Measurements from ENCODE around the gene XPR1. TPM values are rescaled to one million over a fixed set of nuclear protein-coding genes. Genes with fewer than 3 reads are reported as not detected.

XPR1 gene
- total RNA-seq, 4 donors from 2014 or later = 16.8 to 25.3 (median 18.8) TPM

GRCh38 chr1:180745098-180745497 is 113.3 kb downstream of the XPR1 start:
- TF ChIP-seq POLR2A (IDR thresholded peaks at IDR 0.05) = no peak
- TF ChIP-seq EP300 (IDR thresholded peaks at IDR 0.05) = no peak
- no peak for TF ChIP-seq CTCF (IDR thresholded peaks at IDR 0.05)
- Histone ChIP-seq H3K36me3 (peaks cover 0 to 13% (median 0%) of the 10 kb centered on the region in 3 donors), H3K4me3 (no peak overlapping the region), H3K27me3 (no peaks in the 10 kb centered on the region), H3K9me3 (peaks cover 0 to 38% (median 14%) of the 10 kb centered on the region in 4 donors), H3K27ac (no peak overlapping the region), H3K4me1 (peaks cover 0 to 5% (median 0%) of the 10 kb centered on the region in 4 donors)
- WGBS, 2 donors = 88 to 91% methylated on average over 6 of the region's 6 CpGs
- DNase-seq (ENCODE audit: low spot score in 2 of 2) = no peak

GRCh38 chr1:180751921-180752320 is 120.1 kb downstream of the XPR1 start:
- no peak overlapping the region for H3K27ac ChIP-seq
- H3K9me3 ChIP-seq = no peaks in the 10 kb centered on the region
- H3K36me3 ChIP-seq = peaks cover 0 to 7% (median 0%) of the 10 kb centered on the region in 3 donors
- no peak for DNase-seq (ENCODE audit: low spot score in 2 of 2)
- H3K4me1 ChIP-seq = peaks cover 0 to 9% (median 0%) of the 10 kb centered on the region in 4 donors
- H3K4me3 ChIP-seq = no peak overlapping the region
- no peak for TF ChIP-seq POLR2A (IDR thresholded peaks at IDR 0.05)
- no peak for TF ChIP-seq CTCF (IDR thresholded peaks at IDR 0.05)
- no peak for TF ChIP-seq EP300 (IDR thresholded peaks at IDR 0.05)
- no peaks in the 10 kb centered on the region for H3K27me3 ChIP-seq
- 67 to 75% methylated on average over 2 of the region's 2 CpGs for WGBS, 2 donors

- no peak for DNase-seq (ENCODE audit: low spot score in 2 of 2)
- no peak overlapping the region for H3K27ac ChIP-seq
- H3K36me3 ChIP-seq = peaks cover 0 to 7% (median 0%) of the 10 kb centered on the region in 3 donors
- TF ChIP-seq POLR2A (IDR thresholded peaks at IDR 0.05) = no peak
- no peak for TF ChIP-seq CTCF (IDR thresholded peaks at IDR 0.05)
- no peak for TF ChIP-seq EP300 (IDR thresholded peaks at IDR 0.05)
- peaks cover 0 to 9% (median 0%) of the 10 kb centered on the region in 4 donors for H3K4me1 ChIP-seq
- no peaks in the 10 kb centered on the region for H3K27me3 ChIP-seq
- H3K4me3 ChIP-seq = no peak overlapping the region
- no peaks in the 10 kb centered on the region for H3K9me3 ChIP-seq
- 94 to 96% methylated on average over 7 of the region's 7 CpGs for WGBS, 2 donors
Observed at GRCh38 chr1:180754453-180754852, 122.6 kb downstream of the XPR1 start.

GRCh38 chr1:180757657-180758056 is 125.8 kb downstream of the XPR1 start:
- 97 to 100% methylated on average over 1 of the region's 1 CpG for WGBS, 2 donors
- H3K4me3 ChIP-seq = no peak overlapping the region
- DNase-seq (ENCODE audit: low spot score in 2 of 2) = no peak
- TF ChIP-seq EP300 (IDR thresholded peaks at IDR 0.05) (no peak), CTCF (IDR thresholded peaks at IDR 0.05) (no peak), POLR2A (IDR thresholded peaks at IDR 0.05) (no peak)
- H3K27me3 ChIP-seq = no peaks in the 10 kb centered on the region
- no peaks in the 10 kb centered on the region for H3K4me1 ChIP-seq
- peaks cover 0 to 7% (median 0%) of the 10 kb centered on the region in 3 donors for H3K36me3 ChIP-seq
- H3K9me3 ChIP-seq = peaks cover 0 to 4% (median 0%) of the 10 kb centered on the region in 4 donors
- H3K27ac ChIP-seq = no peak overlapping the region

GRCh38 chr1:180762796-180763195 is 131.0 kb downstream of the XPR1 start:
- TF ChIP-seq POLR2A (IDR thresholded peaks at IDR 0.05) = no peak
- TF ChIP-seq EP300 (IDR thresholded peaks at IDR 0.05) = no peak
- no peak for TF ChIP-seq CTCF (IDR thresholded peaks at IDR 0.05)

More at GRCh38 chr1:180762796-180763195, 131.0 kb downstream of the XPR1 start:
- no peak for DNase-seq (ENCODE audit: low spot score in 2 of 2)
- Histone ChIP-seq H3K27ac (no peak overlapping the region), H3K9me3 (peaks cover 0 to 4% (median 0%) of the 10 kb centered on the region in 4 donors), H3K4me1 (peaks cover 0 to 4% (median 0%) of the 10 kb centered on the region in 4 donors), H3K36me3 (no peaks in the 10 kb centered on the region), H3K4me3 (no peak overlapping the region), H3K27me3 (no peaks in the 10 kb centered on the region)
- WGBS, 2 donors = 81 to 82% methylated on average over 5 of the region's 5 CpGs
